GM19099 (cell line): ENCODE data around the gene CRTC1.

ENCODE experiments used
- POLR2A ChIP-seq: IDR thresholded peaks from 3 replicates; pipeline ENCODE4 v1.6.1; 2011; ENCODE audit warnings: low read depth; ENCODE audit not compliant: insufficient read length; ENCODE audit errors: extremely low read depth

The CRTC1 gene

DNA sequence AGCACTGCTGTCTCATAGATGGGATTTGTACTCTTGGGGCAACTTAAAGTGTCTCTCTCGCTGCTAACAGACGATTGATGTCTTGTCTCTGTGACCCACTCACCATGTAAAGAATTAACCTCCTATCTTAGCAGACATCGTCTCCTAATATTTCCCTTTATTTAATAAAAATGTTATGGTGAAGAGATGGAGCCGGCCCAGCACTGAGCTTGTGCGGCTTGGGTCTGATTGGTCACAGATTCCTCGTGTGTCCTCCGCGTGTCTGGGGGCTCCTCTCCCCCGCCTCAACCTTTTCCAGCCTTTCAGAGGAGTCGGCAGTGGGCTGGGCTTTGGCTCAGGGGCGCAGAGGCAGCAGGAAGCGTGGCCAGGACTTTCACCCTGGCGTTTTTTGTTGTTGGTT lies 13.2 kb upstream of the CRTC1 start:
- no peak for TF ChIP-seq POLR2A

DNA sequence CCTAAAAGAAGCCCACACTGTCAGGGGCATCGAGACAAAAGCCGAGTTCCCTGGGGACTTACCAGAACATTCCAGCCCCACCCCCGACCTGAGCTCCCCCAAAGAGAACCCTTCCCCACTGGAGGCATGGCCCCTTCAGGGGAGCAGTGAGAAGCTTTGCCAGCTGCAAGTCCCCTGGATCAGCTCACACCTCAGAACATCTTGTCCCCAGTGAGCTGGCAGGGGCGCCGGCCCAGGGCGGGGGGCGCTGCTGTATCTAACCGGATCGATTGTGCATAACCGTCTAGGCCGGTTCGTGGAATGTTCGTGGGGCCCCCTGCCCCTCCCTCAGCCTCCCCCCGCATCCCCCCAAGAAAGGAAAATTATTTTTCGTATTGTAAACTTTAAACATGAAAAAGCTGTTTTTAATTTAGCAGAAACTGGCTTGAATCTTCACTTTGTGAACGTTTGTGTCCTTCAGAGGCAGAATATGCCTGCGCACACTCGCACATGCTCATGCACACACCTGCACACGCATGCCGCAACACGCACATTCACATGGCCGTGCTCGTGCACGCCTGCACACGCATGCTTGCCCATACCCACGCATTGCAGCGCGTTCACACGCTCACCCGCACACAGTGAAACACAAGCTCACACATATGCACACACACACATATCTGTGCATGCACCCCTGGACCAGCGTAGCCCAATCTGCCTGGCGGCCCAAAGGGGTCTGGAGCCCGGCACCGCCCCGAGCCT lies 12.0 kb upstream of the CRTC1 start:
- TF ChIP-seq POLR2A, result no peak

DNA sequence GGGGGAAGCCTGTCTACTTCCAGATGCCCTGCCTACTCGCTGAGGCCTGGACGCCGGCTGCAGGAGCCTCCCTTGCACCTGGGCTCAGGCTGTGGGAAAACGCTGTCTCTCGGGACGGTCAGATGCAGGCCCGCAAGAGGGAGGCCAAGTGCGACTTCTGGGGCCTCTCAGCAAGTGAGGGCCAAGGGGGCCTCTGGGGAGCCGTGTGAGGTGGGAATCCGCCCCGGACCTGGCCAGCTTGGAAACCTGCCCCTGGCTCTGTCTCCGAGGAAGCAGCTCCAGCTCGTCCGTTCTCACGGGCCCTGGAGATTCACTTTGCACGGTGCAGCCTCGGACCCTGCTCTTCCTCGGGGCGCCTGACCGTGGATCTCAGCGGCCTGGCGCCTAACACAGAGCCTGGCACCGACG lies 11.4 kb upstream of the CRTC1 start:
- no peak for TF ChIP-seq POLR2A

DNA sequence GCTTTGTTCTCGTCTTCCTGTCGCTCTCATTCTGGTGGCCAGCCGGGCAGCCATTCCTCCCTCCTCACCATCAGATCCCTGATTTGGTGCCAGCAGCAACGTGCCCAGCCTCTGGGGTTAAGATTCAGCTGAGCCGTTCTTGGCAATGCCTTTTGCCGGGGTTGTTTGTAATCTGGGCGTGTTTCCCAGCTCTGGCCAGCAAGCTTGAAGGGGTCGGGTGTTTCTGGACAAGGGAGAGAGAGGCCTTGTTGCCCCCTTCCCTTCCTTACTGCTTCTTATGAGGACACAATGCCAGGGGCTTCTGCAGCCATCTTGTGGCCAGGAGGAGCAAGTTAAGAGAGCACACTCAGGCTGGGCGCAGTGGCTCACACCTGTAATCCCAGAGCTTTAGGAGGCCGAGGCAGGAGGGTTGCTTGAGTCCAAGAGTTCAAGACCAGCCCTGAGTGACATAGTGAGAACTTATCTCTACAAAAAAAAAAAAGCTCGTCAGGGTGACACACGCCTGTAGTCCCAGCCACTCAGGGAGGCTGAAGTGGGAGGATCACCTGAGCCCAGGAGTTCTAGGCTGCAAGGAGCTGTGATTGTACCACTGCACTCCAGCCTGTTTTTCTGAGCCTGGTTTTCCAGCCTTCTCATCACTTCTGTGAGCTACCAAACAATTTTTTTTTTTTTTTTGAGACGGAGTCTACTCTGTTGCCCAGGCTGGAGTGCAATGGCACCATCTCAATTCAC lies 10.7 kb upstream of the CRTC1 start:
- TF ChIP-seq POLR2A, result no peak

DNA sequence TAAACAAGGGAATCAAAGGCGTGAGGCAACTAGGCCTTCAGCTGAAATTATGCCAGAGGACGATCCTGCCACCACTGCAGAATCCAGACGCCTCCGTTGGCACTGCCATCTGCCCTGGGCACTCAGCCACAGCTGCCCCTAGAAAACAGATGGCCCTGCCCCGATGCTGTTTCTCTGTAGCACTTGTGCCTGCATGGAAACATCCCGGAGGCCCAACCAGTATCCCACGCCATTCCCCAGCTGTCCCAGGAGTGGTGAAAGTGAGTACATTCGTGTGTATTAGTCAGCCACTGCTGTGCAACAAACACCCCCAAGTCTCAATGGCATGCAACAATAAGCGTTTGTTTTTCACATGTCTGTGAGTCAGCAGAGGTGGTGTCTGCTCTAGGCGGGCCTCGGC lies 8.9 kb upstream of the CRTC1 start:
- no peak for TF ChIP-seq POLR2A

DNA sequence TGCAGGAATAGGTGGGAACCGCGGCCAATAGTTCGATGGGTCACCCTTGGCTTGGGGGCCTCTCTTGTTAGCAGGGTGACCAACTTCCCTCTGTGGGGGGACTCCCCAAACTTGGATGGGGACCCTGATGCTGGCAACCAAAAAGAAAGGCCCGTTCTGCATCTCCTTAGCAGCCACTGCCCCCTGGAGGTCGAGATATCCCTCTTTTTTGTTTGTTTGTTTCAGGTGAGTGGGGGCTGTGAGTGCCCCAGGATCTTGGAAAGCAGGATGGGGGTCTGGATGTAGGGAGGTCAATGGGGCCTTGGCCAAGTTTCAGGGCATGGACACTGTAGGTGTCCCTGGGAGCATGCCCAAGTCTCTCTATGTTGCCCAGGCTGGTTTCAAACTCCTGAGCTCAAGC lies 7.7 kb upstream of the CRTC1 start:
- TF ChIP-seq POLR2A, result no peak

DNA sequence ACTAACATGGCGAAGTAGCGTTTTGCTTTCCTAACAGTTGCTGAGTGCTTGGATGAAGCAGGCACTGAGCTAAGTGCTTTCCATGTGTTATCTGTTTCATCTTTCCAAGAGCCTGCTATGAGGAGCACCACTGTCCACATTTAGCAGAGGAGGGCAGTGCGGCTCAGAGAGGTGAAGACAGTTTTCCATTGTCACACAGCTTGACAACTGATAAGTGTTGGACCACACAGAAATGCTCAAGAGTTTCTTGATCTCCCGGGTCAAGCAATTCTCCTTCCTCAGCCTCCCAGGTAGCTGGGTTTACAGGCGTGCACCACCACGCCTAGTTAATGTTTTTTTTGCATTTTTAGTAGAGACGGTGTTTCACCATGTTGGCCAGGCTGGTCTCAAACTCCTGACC lies 6.8 kb upstream of the CRTC1 start:
- no peak for TF ChIP-seq POLR2A

DNA sequence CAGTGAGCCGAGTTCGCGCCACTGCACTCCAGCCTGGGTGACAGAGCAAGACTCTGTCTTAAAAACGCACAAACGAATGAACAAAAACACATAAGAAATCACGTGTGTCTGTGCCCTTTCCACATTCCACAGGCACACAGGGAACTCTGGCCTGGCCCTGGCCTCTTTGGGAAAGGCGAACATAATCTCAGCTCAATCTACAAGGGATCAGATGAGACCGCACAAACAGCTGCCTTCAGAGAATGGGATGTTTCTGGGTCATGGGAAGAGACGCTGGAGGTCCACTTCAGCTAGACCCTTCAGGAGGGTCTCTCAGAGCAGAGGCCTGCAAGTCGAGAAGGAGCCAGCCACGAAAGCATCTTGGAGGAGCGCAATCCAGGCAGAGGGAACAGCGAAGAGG lies 6.3 kb upstream of the CRTC1 start:
- no peak for TF ChIP-seq POLR2A

DNA sequence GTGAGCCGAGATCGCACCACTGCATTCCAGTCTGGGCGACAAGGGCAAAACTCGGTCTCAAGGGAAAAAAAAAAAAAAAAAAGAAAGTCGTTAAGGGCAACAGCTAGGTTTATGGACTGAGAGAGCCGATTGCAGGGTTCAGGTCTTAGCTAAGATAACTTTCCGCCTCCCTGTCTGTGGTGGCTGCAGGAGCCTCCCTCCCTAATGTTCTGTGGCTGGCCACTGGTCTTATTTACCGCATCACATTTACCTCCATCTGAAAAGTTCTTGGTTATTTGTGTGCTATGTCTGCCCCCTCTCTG lies 722 bp upstream of the CRTC1 start:
- no peak for TF ChIP-seq POLR2A

DNA sequence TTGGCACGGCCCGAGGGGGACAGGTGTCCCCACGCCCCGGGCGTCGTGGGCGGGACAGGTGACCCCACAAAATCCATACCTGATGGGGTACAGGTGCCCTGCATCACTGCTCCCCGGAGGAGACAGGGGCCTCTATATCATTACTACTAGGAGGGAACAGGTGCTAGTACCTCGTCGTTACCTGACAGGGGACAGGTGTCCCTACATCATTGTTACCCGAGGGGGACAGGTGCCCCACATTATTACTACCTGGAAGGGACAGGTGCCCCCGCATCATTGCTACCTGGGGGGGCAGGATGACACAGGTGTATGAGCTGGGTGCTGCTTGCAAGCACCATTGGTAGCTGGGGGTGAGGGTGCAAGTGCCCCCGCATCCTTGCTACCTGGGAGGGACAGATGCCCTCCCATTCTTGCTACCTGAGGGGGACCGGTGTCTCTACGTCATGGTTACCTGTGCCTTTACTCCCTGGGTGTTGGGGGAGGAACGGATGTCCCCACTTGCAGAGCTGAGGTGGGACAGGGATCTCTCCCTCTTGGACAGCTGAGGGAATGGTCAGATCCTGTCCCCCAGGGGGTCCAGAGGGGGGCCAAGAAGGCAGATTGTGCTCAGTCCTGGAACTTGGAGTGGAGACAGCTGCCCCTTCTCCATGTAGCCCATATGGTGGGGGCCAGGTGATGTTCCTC lies 620 bp downstream of the CRTC1 start:
- TF ChIP-seq POLR2A, result no peak

DNA sequence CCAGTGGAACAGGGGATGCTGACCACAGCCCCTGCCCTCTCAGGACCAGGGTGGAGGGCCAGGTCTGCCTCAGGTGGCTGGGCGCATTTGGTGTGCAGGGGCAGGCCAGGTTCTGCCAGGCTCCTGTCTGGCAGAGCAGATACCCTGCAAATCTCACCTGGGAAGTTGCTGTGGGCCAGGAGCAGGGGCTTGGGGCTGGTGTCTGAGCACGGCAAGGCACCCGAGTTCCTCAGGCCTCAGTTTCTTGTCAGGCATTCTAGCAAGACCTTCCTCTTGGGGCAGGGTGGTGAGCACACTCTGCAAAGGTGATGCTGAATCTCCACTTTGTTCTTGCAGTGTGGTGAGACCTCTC lies 1.1 kb downstream of the CRTC1 start:
- no peak for TF ChIP-seq POLR2A

DNA sequence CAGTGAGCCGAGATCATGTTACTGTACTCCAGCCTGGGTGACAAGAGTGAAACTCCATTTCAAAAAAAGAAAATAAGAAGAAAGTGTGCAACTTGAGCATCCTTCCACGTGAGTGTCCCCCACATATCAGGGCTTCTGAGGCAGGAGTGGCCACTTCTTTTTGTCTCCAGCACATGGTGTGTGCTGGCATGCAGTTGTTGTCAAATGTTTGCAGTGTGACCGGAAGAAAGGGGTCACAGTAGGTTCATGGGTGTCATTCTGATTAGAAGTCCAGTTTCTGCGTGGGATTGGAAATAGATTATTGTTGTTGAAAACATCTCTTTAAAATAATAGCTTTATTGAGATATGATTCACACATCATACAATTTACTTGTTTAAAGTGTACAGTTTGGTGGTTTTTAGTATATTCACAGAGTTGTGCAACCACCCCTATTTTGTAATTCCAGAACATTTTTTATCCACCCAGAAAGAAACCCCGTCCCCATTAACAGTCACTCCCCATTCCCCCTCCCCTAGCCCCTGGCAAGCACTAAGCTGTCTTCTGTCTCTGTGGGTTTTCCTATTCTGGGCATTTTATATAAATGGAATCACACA lies 2.2 kb downstream of the CRTC1 start:
- TF ChIP-seq POLR2A, result no peak

DNA sequence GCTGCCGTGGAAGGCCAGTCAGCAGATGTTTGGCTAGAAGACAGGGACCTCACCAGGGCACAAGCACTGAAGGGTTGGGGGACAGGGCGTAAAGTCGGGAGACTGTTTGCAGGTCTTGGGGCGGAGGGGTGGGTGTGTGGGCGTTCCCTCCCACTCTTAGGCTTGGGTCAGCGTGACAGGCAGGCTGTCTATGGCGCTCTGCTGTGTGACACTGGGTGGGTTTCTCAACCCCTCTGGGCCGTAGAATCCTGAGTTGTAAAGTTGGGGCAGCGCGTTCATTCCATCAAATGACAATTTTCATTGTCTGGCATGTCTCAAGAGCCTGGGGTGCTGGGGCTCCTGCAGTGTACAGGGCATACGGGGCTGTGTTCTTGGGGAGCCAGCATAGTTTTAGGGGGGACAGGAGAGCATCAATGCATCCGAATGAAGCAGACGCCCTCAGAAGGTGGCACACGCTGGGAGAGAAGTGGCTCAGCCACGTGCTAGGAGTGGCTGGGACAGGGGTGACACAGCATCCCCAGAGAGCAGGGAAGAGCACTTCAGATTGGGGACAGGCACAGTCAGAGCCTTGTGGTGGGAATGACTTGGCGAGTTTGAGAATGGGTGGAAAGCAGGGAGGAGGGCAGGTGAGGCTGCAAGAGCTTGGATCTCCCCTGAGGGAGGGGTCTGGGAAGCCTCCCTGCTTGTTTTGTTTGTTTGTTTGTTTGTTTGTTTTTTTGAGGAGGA lies 4.4 kb downstream of the CRTC1 start:
- no peak for TF ChIP-seq POLR2A

DNA sequence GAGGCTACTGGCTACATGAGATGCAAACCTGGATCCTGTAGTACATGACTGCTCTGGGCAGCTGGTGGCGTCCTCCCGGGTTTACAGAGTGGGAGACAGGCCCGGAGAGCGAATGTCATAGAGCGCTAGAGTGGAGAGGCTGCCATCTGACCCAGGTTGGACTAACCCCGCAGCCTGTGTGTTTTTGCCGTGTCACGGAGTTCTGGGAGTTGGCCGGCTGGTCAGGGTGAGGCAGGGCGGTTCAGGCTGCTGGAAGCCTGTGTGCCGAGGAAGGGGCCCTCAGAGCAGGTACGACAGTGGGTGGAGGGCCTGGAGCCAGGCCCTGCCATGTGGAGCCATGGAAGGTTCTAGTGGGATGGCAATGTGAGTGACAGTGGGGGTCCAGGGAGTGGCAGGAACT lies 12.5 kb downstream of the CRTC1 start:
- no peak for TF ChIP-seq POLR2A

DNA sequence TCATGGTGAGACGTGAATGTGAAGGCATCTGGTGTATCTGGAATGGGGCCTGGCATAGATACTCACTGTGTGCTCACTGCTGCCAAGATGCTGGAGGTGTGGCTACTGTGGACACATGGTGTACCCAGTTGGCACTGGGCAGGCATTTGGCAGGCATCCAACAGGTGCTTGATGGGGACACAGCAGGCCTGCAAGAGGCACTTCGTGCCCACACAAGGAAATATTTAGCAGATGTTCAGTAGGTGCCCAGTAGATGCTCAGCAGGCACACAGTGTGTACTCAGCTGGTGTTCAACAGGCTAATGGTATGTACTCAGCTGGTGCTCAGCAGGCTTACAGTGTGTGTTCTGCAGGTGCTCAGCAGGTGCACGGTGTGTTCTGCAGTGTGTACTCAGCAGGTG lies 14.2 kb downstream of the CRTC1 start:
- TF ChIP-seq POLR2A, result no peak
